Tongue (tissue), 2 donors: ENCODE results near the gene SPAG9. TPM values are rescaled to one million over a fixed set of nuclear protein-coding genes. Genes with fewer than 3 reads are reported as not detected.

Experiments used
- DNase-seq: peaks from one replicate; pipeline ENCODE4 v3.0.0-alpha.2; 2015
- total RNA-seq: library from RNA; depleted of rRNA; stranded (reverse); fragments of >200 nt; gene quantifications from one replicate; pipeline ENCODE4 v1.2.3, GENCODE V29; 2014

Gene SPAG9
- total RNA-seq, 1 donor from 2014 or later: 153 TPM

DNA sequence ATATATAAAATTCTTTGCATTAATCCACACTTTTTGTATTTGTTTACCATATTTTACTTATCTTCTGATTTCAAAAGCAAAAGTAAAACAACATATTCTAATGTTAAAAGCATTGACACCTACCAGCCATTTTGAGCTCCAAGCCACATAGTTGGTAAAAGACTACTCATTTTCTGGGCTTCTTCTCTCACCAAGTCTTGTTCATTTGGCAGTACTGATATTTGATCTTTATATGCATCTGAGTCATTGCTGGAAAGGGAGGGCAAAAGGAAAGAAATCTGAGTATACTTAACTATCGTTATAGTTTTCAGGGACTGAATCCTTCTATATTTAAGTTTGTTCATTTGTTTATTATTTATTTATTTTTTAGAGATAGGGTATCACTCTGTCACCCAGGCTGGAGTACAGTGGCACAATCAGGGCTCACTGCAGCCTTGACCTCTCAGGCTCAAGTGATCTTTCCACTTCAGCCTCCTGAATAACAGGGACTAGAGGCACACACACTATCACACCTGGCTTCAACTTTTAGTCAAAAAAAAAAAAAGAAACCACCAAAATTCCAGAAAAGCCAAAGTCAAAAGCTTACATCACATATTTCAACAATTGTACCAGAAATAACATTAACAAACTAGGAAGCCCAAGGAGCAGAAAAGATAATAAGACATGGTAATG is 133.5 kb downstream of the SPAG9 start:
- no peak for DNase-seq

DNA sequence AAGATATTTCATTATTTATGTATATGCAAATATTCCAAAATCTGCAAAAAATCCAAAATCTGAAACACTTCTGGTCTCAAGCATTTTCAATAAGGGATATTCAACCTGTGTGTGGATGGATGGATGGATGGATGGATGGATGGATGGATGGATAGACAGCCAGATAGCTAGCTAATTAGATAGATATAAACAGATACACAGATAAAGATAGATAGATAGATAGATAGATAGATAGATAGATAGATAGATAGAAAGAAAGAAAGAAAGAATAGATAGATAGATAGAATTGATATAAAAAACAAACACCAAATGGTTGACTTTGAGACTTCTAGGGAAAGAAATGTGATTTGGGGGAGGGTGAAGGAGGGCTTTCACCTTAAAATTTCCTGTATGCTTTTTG is 139.4 kb downstream of the SPAG9 start:
- no peak for DNase-seq

DNA sequence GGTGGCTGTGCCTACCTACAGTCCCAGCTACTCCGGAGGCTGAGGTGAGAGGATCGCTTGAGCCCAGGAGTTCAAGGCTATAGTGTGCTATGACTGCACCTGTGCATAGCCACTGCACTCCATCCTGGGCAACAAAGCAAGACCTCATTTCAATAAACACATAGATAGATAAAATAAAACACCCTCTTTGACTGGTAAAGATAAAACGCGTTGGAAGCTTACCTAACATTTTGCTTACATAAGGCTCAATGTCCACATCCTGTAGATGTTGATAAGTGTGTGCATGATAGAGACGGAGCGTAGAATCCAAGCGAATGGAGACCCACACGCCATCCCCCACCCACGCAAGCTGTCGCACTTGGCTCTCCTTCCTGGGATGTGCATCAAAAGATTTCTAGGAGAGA is 141.1 kb downstream of the SPAG9 start:
- no peak for DNase-seq

DNA sequence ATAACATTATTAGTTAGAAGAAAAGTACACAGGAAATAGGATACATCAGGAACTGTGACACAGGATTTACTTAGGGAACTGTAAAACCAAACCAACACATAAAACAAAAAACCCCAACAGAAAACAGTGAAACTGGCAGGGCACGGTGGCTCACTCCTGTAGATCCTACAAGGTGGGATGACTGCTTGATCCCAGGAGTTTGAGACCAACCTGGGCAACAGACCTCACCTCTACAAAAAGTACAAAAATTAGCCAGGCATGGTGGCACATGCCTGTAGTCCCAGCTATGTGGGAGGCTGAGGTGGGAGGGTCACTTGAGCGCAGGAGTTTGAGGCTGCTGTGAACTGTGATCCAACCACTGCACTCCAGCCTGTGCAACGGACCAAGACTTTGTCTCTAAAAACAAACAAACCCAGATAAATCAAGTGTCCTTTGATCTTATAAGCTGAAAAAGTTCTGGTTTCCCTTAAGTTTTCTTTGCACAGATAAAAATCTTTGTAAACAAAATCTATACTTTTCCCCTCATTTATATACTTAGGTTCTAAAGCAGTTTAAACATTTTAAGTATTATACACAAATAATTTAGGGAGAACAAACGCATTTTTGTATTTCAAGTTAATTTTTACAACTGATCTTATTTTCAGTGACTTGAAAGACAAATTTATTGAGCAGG is 143.0 kb downstream of the SPAG9 start:
- no peak for DNase-seq

DNA sequence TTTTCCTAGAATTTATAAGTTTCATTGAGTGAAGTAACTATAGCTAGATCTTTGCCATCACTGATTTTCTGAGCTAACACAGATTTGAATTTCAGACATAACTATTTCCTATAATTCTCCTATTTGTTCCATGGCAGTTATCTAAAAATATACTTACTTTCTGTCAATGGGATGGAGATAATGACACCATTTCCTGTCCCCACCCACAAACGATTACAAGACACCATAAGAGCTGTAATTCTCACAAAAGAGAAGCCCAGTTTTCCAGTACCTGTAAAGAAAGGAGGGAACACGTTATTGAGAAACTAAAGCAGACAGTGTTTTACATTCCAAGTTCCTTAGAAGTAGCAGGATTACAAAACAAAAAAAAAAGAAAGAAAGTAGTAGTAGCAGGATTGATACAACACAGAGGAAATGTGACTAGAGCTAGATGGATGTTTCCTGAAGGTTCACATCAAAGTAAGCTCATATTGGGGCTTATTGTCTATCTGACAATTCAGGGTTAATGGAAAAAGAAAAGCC is 143.7 kb downstream of the SPAG9 start:
- DNase-seq: no peak

DNA sequence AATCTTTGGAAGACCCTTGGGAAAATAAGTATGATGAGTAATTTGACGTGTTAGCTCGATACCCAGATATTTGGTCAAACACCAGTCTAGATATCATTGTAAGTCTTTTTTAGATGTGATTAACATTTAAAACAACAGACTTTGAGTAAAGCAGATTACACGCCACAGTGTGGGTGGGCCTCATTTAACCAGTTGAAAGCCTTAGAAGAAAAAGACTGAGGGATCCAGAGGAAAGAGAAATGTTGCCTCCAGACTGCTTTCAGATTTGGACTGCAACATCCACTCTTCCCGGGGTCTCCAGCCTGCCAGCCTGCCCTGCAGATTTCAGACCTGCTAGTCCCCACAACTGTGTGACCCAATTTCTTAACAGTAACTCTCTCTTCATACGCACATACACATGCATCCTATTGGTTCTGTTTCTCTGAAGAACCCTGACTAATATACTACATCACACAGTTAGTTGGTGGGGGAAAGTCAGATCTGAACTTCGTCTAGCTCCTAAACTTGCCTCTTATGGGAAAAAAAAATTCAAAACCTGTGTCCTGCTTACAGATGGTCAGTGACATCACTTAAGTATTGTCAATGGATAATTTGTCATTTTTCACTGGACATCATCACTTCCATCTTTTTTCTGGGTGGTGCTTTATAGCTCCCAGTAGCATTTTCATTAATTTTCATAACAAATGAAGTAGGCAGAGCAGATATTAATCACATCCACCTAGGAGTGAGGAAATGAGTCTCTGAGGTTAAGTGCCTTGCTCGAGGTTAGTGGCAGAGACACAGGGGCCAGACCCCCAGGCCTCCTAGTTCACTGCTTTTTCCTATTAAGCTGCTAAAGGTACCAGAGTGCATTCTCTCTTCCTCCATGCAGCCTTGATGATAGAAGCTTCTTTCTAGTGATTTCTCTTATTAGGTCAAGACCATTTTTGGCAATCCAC is 146.8 kb downstream of the SPAG9 start:
- no peak for DNase-seq

DNA sequence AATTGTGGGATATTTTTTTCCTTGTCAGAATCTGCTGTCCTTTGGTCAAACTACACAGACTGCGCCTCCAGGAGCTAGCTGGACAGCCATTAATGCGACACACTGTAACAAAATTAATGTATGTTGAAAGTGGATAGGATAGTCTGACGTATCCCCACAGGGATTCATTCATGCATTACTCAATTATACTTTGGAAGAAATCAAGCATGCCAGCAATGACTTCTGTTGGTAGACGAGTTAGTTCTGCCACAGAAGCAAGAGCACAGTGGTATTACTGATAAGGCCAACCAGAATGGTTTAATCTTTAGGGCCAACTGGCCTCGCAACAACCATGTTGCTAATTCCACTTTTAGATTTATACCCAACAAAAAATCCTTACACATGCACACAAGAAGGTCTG is 148.1 kb downstream of the SPAG9 start:
- peak; percentile 45 for DNase-seq

DNA sequence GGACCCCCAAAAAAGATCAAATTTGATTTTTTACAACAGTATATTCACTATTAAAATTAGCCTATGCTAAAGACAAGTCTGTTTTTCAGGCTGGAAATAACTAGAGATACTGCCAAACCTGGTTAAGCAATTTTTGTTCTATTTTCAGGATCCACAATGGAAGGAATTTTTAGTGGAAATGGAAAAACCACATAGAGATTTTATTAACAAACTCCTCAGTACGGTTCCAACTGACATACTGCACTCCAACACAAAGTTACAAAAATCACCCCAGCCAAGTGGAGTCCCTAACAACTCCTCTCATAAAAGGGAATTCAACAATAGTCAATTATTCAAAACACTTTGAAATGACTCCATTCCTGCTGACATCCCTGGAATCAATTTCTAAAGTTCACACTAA is 152.9 kb downstream of the SPAG9 start:
- peak; percentile 42 for DNase-seq

DNA sequence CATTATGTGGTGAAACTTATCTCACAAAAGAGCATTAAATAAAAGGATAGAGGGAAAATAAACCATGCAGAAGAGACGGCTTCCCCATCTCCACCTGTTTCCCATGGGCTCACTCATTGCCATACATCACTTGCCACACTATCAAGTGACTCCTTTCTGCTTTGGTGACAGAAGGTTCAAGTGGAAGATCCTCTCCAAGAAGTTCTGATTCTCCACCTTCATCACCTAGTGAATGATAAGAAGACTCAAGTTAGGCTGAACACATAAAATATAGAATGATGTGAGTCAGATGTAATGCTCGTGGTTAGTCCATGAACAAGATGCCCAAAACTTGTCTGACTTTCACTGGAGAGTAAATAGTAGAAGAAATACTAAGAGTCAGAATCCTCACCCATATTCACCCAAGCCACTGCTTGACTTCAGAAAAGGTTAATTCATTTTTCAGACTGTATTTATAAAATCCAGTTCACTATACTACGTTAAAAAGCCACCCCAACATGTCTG is 154.5 kb downstream of the SPAG9 start:
- no peak for DNase-seq

DNA sequence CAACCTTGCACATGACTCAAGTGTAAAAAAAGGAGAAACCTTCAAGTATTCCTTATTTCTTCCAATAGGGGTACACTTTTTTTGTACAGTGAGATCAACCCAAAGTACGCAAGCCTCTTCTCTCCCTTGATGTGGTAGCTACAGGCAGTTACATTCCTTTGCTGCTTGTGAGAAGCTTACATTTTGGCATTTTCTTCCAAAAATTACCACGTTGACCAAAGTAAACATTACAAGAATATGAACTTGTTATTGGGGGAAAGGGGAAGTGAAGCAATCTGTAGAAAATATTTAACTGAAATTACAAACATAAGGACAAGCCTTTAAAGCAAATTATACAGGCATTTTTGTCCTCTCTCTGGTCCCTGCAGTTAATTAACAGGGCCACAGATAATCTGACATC is 157.5 kb downstream of the SPAG9 start:
- no peak for DNase-seq

DNA sequence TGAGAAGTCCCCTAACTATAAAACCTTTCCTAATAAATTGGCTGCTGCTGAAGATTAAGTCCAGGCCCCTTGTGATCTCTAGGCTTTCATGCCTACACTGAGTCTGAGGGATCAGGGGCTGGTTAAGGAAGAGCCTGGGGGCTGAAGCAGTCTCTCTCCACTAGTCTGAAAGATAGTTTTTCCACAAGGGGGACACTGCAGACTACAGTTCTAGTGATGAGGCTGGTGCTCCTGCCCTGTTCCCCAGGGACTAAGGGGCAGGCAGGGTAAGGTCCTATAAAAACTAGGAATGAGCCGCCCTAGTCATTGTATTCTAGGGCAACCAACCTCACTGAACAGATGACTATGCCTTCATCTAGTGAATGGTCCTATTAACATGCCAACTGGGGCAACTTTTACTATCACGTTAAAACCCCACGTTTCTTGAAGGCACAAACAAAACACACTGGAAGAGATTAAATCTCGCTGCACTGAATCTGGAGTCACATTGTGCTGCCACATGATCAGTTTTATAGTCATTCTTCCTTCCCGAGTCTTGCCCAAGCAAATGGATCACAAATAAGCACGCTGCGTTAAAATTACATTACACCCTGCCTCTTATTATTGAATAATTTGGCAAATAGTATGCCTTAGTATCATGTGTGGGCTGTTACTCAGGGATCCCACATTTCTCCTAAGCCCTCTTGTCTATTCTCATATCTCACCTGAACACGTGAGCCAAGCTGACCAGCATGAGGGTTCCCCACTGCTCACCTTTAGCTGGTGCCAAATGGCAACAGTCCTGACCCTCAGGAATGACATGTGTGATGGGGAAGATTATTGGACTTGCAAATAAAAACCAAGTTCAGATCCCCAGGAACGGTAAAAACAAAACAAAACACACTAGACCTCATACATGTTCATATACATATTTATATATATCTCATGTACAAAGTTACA is 159.1 kb downstream of the SPAG9 start:
- no peak for DNase-seq

DNA sequence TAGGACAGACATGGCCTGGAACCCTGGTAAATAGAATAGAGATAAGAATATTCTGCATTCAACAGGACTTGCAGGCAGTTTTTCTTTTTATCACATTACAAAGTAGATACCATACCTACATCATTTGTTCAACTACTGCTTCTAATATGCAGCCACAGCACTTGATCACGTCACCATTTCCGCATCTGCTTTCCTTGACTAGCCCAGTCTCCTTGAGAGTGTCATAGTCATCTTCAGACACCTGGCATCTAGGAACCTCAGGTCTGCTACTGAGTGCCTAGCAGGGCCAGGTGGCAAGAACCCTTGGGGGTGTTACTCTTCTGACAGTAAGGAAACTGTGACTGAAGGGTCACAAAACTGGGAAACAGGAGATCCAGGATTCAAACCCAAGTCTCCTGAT is 161.3 kb downstream of the SPAG9 start:
- DNase-seq: no peak

DNA sequence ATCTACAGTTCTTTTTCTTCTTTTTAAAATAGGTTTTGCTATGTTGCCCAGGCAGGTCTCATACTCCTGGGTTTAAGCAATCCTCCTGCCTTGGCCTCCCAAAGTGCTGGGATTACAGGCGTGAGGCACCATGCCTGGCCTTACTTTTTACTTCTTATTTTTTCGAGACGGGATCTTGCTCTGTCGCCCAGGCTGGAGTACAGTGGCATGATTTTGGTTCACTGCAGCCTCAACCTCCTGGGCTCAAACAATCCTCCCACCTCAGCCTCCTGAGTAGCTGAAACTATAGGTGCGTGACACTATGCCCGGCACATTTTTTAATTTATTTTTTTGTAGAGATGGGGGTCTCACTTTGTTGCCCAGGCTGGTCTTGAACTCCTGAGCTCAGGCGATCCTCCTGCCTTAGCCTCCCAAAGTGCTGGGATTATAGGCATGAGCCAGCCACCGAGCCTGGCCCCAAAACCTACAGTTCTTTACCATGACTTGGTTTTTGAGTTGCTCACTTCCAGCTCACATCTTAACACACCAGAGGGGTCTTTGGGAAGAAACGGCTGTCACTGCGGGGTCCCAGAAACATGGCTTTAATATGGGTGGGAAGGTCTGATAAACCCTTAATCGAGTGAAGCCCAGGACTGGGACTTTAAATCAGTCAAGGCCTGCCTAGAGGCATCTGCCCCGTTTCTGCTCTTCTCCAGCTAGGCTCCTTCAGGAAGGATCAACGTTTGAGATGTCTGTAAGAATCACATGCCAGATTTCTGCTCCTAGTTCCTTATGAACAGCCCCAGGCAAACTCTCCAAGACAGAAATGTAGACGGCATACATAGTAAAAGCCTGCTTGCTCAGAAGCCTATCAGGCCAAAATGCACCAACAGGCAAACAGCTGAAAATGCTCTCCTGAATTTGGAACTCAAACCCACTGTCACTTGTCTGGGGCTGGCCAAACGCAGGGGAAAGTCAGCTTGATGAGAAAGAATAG is 162.8 kb downstream of the SPAG9 start:
- DNase-seq: no peak

DNA sequence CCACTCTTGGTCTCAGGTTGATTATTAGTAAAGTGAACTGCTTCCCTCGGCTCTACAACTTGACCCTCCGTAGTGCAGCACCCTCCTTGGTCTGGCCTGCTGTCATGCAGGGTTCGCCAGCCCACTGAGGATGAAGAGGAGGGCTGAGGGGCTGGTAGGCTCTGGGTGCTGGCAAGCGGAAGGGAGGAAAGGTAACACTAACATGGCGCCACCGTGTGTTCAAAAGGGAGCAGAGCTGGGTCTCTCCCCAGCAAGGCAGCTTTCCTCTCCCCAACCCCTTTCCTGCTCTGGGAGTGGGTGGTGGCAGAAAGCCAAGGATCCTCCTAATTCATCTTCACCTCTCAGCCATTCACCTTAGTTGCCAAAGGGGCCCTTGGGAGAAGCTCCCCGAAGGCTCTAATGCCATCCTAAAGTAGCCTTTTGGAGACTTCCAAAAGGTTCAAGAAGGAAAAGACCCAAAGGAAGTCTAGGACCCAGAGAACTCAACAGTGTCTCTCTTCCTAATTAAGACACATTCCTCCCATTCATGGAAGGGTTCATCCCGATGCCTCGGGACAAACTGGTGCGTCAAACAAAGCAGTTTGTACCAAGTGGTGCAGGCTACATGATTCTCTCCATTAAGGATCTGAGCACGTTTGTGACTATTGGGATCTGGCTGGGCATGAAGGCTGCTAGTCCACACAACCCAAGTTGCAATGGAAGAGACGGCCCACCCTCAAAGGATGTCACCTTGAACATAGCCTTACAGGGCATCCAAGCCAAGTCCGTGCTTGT is 163.7 kb downstream of the SPAG9 start:
- DNase-seq: peak; percentile 82

DNA sequence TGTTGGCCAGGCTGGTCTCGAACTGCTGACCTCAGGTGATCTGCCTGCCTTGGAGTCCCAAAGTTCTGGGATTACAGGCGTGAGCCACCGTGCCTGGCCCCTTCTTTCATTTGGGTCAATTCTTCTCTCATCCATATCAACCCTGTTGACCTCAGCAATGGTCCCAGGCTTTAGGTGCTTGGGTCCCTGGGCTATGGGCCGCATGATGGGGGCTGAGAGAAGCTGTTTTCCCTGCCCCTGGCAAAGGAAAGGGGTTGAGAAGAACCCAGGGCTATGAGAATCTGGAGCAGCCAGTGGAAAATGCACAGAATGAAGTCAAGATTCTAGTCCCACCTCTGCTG is 164.3 kb downstream of the SPAG9 start:
- no peak for DNase-seq

DNA sequence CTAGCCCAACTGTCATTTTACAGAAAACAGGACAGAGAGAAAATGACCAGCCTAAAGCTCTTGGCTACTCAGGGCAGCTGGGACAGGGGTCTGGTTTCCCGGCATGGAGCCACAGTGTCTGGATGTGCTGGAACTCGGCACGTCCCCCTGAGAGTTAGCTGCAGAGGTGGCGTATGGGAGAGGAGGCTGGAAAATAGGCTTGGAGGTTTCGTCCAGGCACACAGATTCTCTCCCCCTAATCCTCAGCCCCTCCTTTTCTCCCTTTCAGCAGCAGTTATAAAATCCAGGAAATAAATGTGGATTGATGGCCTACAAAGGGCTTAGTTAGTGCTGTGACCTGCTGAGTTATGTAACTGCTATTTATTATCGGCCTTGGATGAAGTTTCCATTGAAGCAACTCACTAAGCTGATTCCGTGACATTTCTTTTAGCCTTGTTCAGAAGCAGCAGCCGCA is 165.0 kb downstream of the SPAG9 start:
- DNase-seq: peak; percentile 48

DNA sequence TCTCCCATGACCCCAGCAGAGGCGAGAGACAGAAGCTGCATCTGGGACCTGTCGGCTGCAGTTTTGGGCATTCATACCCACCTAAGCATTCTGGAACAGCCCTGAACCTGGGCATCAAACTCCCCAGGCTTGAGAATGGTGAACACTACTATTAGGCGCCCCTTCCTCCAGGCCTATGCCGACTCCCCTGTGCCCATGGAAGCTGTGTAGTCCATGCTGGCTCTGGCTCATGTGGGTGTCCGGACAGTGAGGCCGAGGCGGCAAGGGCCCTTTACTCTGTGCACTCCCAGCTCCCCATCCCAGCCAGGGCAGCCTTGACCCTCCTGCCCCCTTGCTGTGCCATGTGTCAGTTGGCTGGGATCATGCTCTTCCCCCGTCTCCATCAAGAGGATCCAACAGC is 165.5 kb downstream of the SPAG9 start:
- DNase-seq: no peak

DNA sequence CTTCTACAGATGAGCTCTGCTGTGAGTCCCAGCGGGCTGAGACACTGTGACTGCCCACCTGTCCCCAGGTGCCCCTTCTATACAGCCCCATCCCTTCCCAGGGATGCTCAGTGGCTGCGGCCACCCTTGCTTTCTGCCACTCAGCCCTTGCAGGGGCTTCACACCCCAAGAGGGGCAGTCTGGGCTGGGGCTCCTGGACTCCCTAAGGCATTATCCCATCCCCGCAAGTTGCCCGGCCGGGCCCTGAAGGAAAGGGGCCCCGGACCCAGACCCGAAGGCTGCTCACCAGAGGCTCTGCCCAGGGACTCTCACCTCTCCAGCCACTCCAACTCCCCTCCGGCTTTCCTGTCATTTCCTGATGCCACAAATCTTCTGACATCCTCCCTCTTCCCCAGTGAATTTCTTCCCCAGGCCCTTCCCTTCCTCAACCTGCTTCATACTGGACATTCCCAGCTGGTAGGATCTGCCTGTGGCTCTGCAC is 166.0 kb downstream of the SPAG9 start:
- no peak for DNase-seq
